GM12892 (cell line): ENCODE results near the gene LNX2.

ENCODE experiments used
- POLR2A ChIP-seq: IDR thresholded peaks from 2 replicates; pipeline ENCODE4 v1.6.1; 2011; ENCODE audit warnings: low read depth, low read length, control low read depth
- TAF1 ChIP-seq: IDR thresholded peaks from 2 replicates; pipeline ENCODE4 v1.6.1; 2011; ENCODE audit warnings: low read depth, mild to moderate bottlenecking, control low read depth, low read length, borderline replicate concordance

GRCh38 chr13:27496536-27497273, 123.6 kb downstream of the LNX2 start:
- TF ChIP-seq POLR2A = no peak
- TF ChIP-seq TAF1 = no peak
